ENCODE data around the gene PRF1.

Gene PRF1

DNA sequence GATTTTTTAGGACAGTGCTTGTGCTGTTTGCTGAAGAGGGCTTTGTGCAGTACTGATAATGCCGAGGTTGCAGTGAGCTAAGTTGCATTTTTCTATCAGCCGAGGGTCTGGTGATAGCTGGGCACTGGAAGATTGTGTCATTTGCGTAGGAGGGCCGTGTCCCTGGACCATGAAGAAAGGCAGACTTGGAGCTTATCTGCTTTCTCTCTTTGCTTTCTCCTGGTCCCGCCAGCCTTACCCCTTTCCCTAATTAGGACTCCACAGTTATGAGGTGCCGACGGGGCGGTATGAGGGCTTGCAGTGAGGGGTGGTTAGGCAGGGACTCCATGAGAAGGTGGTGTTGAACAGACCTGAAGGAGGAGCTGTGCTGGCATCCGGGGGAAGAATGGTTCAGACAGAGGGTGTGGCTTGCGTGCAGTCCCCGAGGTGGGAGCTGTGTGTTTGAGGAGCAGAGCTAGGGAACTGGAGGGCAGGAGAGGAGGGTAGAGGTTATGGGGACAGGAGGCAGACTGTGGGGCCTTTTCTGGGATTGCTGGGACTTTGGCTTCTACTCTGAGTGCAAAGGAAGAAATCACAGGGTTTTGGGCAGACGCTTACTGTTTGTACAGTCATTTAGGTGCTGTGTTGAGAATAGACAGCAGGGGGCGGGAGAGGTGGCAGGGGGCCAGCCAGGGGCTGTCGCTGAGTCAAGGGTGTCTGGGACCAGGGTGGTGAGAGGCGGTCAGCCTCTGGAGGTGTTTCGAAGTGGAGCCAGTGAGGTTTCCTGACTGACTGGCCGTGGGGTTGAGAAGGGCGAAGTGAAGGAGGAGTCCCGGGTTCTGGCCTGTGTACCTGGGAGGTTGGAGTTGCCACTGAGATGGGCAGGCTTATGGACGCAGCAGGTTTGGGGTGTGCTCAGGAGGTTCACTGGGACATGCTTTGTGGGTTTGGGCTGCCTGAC lies 43.4 kb downstream of the PRF1 start:
- peak; percentile 22 for DNase-seq

DNA sequence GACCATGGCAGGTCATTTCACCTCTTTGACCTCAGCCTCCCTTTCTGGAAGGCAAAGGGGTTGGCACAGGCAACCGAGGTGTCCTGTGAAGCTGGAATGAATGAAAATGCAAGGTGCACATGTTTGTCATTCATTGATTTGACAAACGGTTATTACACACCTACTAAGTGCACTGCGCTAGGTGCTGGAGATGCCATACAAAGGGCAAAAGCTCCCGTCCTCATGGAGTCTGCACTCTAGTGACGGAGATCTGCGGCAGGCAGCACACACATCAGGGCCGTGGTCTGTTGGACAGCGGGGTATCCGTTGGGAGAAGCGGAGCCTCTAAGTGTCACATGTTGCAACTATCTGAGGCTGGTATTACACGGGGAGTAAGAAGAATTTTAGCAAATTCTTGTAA lies 44.2 kb downstream of the PRF1 start:
- DNase-seq, result no peak

- DNase-seq, result no peak
Measured at GRCh38 chr10:70557876-70558275, 44.7 kb downstream of the PRF1 start.

- DNase-seq, result no peak
Measured at GRCh38 chr10:70557086-70557845, 45.3 kb downstream of the PRF1 start.

DNA sequence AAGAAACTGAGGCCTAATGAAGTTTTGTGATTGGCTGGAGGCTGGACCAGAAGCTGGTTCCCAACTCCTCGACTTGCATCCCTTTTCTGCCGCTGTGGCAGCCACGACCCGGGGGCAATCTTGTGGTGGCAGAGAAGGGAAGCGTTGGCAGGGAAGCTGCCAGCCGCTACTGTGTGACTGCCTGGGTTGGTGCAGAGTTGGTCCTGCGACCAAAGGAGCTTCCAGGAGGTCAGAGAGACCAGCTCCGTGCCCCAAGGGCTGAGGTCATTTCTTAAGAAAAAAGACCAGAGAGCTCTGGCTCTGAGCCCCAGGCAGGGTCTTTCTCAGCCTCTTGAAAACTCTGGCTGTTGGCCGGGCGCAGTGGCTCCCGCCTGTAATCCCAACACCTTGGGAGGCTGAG lies 47.2 kb downstream of the PRF1 start:
- DNase-seq, result no peak

DNA sequence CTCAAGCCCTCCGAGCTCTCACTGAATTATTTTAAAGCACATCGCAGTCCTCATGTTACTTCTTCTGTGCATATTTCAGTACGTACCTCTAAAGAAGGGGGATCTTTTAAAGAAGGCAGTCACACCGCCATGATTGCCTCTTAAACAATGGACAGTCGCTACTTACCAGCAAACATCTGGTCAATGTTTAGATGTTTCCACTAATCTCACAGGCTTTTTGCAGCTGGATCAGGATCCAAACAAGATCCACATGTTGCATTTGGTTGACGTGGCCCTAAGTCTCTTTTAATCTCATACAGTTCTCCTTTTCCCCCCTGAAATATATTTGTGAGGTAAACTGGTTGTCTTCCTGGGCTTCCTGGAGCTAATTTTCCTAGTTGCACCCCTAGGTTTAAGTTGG lies 50.0 kb downstream of the PRF1 start:
- DNase-seq, result no peak

- no peak for DNase-seq
Measured at GRCh38 chr10:70551971-70552422, 50.5 kb downstream of the PRF1 start.

DNA sequence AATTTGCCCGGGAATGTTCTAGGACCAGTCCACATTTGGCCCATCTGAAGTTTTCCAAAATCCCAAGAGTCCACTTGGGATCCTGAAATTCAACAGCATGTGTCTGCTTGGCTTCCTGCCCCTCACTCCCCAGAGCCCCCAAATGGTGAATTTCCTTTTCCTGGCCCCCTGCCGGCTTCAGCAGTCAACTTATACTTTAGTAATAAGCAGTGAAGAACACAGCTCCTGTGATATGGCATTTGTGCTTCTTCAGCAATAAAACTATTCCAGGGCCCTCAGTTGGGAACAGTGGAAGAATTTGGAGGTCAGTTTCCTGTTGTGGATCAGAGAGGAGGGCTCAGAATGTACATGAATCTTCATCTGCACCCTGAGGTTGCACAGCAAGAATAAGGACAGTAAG lies 51.1 kb downstream of the PRF1 start:
- no peak for DNase-seq

- no peak for DNase-seq
Measured at GRCh38 chr10:70550459-70550858, 52.1 kb downstream of the PRF1 start.

- no peak for DNase-seq
Measured at GRCh38 chr10:70549962-70550458, 52.5 kb downstream of the PRF1 start.

DNA sequence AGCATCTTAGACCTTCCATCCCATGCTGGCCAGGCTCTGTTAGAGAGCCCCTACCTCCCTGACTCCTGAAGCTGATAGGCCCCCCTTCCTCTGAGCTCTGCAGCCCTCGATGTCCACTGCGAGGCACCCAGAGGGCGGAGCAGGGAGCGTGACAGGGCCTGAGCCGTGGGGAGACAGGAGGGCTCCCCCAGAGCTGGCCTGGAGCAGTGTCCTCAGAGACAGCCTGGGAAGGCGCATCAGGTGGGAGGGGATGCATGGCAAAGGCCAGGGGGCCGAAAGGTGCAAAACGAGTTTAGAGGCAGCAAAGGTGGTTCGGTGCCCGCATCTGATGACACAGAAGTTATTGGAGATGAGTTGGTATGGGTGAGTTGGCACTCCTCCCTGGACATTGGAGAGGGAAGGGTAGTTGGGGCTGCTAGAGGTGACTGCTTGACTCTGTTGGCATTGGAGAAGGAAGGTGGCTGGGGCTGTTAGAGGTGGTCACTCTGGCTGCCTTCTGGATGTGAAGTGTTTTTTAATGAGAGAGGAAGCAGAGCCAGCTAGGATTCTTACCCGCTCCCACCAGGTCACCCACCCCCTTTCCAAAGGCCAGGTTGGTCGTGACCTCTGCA lies 53.1 kb downstream of the PRF1 start:
- DNase-seq, result no peak
